GM12892 (cell line): Measurements from ENCODE around the gene CRIM1.

Source experiments
- DNase-seq: peaks from one replicate; pipeline ENCODE4 v3.0.0; 2011; ENCODE audit not compliant: insufficient read length
- FAIRE-seq: peaks from 2 replicates; lab custom pipeline; 2011; peaks lifted over from hg19 to GRCh38; lab: Jason Lieb, UNC
- POLR2A ChIP-seq: IDR thresholded peaks from 2 replicates; pipeline ENCODE4 v1.6.1; 2011; ENCODE audit warnings: low read depth, low read length, control low read depth
- POLR2AphosphoS5 ChIP-seq: IDR thresholded peaks from 2 replicates; pipeline ENCODE4 v1.6.1; 2011; ENCODE audit warnings: low read depth, low read length, control low read depth
- TAF1 ChIP-seq: IDR thresholded peaks from 2 replicates; pipeline ENCODE4 v1.6.1; 2011; ENCODE audit warnings: low read depth, mild to moderate bottlenecking, control low read depth, low read length, borderline replicate concordance

The CRIM1 gene

DNA sequence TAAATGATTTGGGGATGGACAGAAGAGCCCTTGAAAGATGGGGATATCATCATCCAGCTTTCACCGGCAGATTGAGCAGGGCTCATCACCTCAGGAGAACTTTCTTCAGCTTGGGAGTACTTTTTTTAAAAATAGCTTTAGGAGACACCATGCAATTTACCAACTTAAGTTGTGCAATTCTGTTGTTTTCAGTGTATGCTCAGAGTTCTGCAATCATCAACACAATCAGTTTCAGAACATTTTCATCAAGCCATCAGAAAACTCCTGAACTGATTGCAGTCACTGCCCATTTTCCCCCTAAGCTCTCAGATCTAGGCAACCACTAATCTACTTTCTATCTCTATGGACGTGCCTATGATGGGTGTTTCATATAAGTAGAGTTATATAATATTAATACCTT, 117.7 kb downstream of the CRIM1 start:
- DNase-seq = no peak
- no peak for FAIRE-seq
- TF ChIP-seq TAF1 (no peak), POLR2AphosphoS5 (no peak)

DNA sequence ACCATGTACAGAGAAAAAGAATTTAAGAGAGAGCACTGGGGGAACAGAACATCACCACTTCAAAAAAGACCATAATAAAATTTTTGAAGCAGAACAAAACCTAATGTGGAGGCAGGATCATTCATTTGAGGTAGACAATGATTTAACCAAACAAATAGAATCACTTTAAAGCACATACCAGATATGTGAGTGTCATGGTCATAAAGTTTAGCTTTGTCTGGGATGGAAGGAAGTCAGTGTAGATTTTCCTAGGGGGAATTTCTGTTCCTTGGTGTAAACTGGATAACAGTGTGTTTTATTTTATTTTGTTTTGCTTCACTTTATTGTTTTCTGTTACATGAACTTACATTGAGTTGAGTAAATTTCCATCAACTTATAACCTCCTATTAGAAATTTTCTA, 120.8 kb downstream of the CRIM1 start:
- FAIRE-seq (no peak), DNase-seq (no peak)
- TF ChIP-seq POLR2A (no peak), POLR2AphosphoS5 (no peak), TAF1 (no peak)

DNA sequence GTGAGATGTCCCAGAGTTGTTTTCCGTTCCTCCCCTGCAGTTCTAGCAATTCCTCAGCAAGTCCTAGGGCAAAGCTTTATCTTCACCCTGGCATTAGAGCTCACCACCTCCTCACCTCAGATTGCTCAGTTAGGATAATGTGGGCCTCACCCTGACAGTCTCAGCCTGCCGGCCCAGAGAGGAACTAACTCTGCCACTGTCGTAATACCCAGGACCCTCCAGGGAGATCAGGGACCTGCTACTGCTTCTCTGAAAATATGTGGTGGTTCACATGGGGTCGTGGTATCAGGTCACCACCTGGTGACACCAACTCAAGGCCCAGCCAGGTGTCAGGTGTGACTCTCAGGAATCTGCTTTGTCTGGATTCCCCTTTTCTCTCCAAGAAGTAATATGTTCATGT, 121.7 kb downstream of the CRIM1 start:
- FAIRE-seq = no peak
- TF ChIP-seq POLR2AphosphoS5 = no peak
- TF ChIP-seq POLR2A = no peak
- no peak for TF ChIP-seq TAF1
- DNase-seq = no peak

DNA sequence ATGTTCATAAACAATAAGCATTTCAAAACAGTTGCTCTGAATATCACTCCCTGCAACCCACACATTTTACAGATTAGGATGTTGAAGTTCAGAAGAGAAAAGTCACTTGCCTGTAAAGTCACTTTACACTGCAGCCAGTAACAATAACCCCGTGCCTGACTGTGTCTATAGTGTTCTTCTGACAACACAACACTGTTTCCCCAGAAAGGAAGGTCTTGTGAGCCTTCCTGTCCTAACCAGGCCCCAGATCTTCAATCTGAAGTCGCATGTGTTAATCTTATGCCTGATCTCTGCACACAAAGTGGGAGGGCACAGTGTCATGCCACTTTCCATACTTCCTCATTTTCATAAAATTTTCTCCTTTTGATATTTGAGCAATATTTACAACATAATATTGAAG, 122.2 kb downstream of the CRIM1 start:
- TF ChIP-seq TAF1 (no peak), POLR2A (no peak), POLR2AphosphoS5 (no peak)
- DNase-seq (no peak), FAIRE-seq (no peak)

DNA sequence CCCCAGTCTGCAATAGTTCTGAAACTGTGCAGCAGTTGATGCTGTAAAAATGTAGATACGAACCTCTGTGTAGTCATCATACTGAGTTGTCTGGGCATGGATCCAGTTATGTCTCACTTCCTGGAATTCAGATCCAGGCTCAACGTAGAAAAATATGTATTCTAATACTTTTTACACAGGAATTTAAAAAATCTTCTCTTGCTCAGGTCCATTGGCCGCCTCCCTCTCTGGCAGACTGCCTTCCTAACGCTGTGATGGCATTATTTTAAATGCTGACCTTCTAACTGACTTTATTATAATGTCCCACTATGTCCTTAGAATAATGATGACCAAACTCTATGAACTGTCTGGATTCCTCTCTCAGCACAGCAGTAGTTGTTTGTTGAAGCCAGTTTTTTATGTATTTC, 122.8 kb downstream of the CRIM1 start:
- no peak for DNase-seq
- TF ChIP-seq POLR2AphosphoS5 = no peak
- no peak for TF ChIP-seq POLR2A
- TF ChIP-seq TAF1 = no peak
- no peak for FAIRE-seq

DNA sequence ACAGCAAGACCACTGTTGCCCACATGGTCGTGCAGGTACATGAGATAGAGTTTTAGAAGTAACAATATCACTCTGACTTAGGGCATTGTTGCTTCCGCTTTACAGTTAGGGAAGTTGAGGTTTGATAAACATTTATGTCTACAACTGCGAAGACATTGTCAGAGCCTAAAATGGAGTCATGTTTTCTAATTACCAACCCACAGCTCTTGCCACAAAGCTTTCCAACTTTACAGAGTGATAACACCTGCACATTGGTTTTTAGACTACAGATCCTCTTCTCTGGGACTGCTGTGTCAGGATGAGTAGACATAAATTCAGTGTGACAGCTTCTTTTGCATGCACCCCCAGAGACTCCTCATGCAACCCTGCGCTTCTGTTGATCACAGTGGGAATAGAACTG, 123.4 kb downstream of the CRIM1 start:
- no peak for FAIRE-seq
- TF ChIP-seq TAF1 (no peak), POLR2AphosphoS5 (no peak), POLR2A (no peak)
- no peak for DNase-seq

DNA sequence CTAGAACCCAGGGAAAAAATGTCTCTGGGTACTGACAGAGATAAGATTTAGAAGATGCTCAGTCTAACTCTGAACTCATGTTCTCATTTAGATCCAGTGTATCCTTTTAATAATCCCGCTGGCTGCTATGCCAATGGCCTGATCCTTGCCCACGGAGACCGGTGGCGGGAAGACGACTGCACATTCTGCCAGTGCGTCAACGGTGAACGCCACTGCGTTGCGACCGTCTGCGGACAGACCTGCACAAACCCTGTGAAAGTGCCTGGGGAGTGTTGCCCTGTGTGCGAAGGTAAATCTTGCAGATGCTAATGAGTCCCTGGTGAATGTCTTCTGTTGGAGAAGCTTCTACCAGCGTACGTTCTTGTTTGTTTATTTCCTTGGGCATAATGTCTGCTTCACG, 123.8 kb downstream of the CRIM1 start:
- FAIRE-seq (no peak), DNase-seq (no peak)
- TF ChIP-seq TAF1 (no peak), POLR2A (no peak), POLR2AphosphoS5 (no peak)

DNA sequence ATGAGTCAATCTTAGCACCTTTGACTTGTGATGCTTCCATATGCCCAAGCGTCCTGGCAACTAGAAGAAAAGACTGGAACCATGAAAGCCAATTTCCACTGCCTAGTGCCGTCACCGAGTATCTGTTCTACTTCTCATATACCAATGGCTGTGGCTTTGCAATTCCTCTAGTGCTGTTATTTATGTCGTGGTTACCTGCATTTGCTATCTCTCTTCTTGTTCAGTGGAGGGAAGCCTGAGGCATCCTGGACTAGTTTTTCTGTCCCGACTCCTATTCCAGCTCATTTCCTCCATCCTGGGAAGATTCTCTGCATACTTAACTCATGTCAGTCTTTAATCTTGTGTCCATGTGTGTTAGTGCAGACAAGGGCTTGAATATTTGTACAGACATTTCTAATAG, 124.5 kb downstream of the CRIM1 start:
- DNase-seq (no peak), FAIRE-seq (no peak)
- TF ChIP-seq POLR2A (no peak), TAF1 (no peak), POLR2AphosphoS5 (no peak)

DNA sequence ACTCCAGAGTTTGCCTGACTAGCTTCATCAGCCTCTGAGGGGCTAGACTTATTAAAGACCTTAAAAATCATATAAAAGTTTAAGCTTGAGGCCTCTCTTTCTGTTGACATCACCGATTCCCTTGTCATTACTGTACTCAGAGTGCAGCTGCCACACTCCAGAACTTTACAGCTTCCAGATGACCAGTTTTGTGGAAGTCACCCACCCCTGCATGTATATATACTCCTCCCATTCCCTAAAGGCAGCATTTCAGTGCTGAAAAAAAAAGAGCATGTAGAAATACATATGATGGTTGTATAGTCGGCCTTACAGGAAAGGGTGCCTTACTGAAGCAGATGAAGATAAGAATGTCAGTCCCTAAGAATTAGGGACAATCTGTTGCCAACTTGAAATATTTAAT, 125.1 kb downstream of the CRIM1 start:
- TF ChIP-seq TAF1 = no peak
- TF ChIP-seq POLR2AphosphoS5 = no peak
- TF ChIP-seq POLR2A = no peak
- DNase-seq (no peak), FAIRE-seq (no peak)

DNA sequence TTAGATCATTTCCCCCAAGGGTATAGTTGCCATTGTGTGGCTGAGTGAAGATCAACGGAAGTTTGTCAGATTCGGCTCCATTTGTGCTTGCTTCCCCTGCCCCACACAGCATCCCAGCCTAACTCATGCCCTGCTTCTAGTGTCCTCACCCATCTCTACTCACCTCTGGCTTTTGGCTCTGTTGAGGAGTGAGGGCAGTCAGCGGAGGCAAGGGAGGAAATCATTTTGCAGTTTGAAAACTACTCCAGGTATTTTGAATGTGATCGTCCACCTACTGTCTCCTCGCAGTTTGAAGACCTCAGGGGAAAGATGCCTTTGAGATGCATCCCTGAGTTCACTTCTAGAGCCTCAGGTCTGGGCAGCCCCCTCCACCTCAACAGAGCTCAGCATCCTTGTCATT, 126.1 kb downstream of the CRIM1 start:
- DNase-seq = no peak
- no peak for FAIRE-seq
- TF ChIP-seq POLR2AphosphoS5 (no peak), TAF1 (no peak), POLR2A (no peak)

DNA sequence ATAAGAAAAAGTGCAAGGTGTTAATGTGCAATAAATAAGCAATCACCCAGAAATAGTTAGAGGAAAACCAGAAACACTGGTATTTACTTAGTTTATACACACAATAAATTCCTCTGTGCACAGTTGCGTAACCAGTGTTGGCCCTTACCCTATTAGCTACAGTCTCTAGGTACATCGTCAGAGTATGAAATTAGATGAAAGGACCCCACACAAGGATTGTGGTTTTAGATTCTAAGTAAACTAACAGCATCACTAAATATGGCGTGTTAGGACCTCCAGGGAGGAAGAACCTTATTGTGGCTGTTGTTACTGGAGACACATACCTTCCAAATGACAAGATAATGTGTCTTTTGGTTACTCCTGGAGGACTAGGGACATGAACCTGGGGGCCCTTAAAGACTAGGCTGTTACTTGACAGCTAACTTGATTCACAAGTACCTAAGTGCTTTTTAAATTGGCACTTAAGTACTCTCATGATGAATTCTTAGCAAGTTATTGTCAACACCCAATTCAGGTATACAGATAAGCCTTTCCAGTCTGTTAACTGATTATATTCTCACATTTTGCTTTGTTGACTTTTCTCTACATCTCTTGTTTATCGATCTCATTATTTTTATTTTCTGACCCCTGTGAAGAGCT, 127.1 kb downstream of the CRIM1 start:
- TF ChIP-seq POLR2AphosphoS5 = no peak
- TF ChIP-seq TAF1 = no peak
- TF ChIP-seq POLR2A = no peak
- FAIRE-seq (no peak), DNase-seq (no peak)

DNA sequence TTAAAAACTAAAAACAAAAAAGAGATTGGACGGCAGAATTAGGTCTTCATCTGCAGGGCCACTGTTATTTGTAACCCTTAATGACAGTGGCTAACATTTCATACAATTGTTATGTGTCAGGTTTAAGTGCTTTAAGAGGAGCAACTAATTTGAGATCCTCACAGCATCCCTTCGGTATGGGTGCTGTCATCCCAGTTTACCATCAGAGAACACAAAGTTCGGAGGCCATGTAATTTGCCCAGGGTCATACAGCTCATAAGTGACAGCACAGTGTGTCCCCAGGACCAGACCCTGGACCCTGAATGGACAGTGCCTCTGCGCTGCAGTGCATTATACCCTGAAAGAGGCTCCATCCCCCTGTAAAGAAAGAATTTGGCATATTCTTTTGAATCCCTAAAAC, 127.7 kb downstream of the CRIM1 start:
- DNase-seq = no peak
- no peak for FAIRE-seq
- TF ChIP-seq TAF1 (no peak), POLR2A (no peak), POLR2AphosphoS5 (no peak)
